ENCODE data around the gene RBM8A.

RBM8A gene

DNA sequence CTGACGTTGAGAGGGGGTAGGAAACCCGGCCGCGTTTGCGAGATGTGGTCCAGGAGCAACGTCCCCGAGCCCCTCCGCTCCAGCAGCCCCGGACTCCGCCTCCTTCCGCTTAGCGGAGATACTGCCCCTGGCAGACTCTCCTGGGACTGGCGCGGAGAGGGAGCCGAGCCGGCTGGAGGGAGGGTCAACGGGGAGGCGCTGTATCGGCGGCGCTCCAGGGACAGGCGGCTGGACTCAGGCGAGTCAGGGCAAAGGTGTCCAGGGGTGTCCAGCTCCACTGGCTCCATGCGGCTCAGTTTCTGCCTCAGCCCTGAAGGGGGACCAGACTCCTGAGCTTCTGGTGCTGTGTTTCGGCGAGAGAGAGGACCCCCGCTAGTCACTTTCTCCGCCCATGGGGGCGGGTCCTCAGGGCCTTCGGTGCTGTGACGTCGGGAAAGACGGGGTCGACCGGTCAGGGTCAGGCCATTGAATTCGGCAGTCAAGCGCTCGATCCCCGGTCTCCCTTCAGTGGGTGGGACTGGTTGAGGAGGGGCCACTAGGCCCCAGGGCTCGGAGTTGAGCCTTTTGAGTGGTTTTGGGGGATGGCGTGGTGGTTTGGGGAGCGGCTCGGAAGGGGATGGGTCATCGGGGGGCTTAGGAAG is 33.3 kb upstream of the RBM8A start (continued):
- TF ChIP-seq ZBTB26 (tag by site-specific recombination; optimal IDR thresholded peaks at IDR 0.05) (peak; percentile 38), WT1 (tag by site-specific recombination; IDR thresholded peaks at IDR 0.05) (peak; percentile 58), KLF9 (tag by site-specific recombination; IDR thresholded peaks at IDR 0.05; ENCODE audit: low read depth) (peak; percentile 62; the same call in 1 of the 2 replicates), ZNF768 (tag by site-specific recombination; IDR thresholded peaks at IDR 0.05) (no peak), ZNF354C (tag by site-specific recombination; IDR thresholded peaks at IDR 0.05; ENCODE audit: borderline replicate concordance, low read depth) (no peak), KLF10 (tag by site-specific recombination; IDR thresholded peaks at IDR 0.05) (0 out of 2 replicates have a peak, but pooled peaks have one; percentile 12), FEZF1 (tag by site-specific recombination; IDR thresholded peaks at IDR 0.05) (no peak), ZNF148 (tag by site-specific recombination; IDR thresholded peaks at IDR 0.05; ENCODE audit: borderline replicate concordance) (no peak), ZNF623 (tag by site-specific recombination; IDR thresholded peaks at IDR 0.05) (no peak), ZNF302 (tag by site-specific recombination; IDR thresholded peaks at IDR 0.05; ENCODE audit: low read depth) (no peak), ZBTB17 (tag by site-specific recombination; IDR thresholded peaks at IDR 0.05) (peak; percentile 75; the same call in 1 of the 2 replicates), ZNF776 (tag by site-specific recombination; IDR thresholded peaks at IDR 0.05; ENCODE audit: borderline replicate concordance) (no peak), ZNF140 (tag by site-specific recombination; IDR thresholded peaks at IDR 0.05) (no peak), ZNF174 (tag by site-specific recombination; IDR thresholded peaks at IDR 0.05) (no peak), ZSCAN16 (tag by site-specific recombination; IDR thresholded peaks at IDR 0.05) (no peak), ZNF549 (tag by site-specific recombination; IDR thresholded peaks at IDR 0.05) (no peak), YY2 (tag by site-specific recombination; IDR thresholded peaks at IDR 0.05) (no peak), ZNF112 (tag by site-specific recombination; IDR thresholded peaks at IDR 0.05) (no peak), TRIM28 (IDR thresholded peaks at IDR 0.05; ENCODE audit: borderline replicate concordance, low read length) (no peak), YY1 (tag by site-specific recombination; IDR thresholded peaks at IDR 0.05) (no peak), ZNF514 (tag by site-specific recombination; IDR thresholded peaks at IDR 0.05) (no peak), ZNF664 (tag by site-specific recombination; IDR thresholded peaks at IDR 0.05) (no peak), ZNF626 (tag by site-specific recombination; IDR thresholded peaks at IDR 0.05) (no peak), ZBTB7A (tag by site-specific recombination; IDR thresholded peaks at IDR 0.05; ENCODE audit: low read depth) (peak; percentile 34; the same call in 1 of the 2 replicates), ZNF404 (tag by site-specific recombination; IDR thresholded peaks at IDR 0.05) (no peak), ZNF585B (tag by site-specific recombination; IDR thresholded peaks at IDR 0.05) (no peak), ZNF792 (tag by site-specific recombination; IDR thresholded peaks at IDR 0.05) (no peak), ZNF518A (tag by site-specific recombination; conservative IDR thresholded peaks at IDR 0.05; ENCODE audit: low read depth) (no peak), ZNF560 (tag by site-specific recombination; IDR thresholded peaks at IDR 0.05; ENCODE audit: borderline replicate concordance) (no peak), ZNF701 (tag by site-specific recombination; IDR thresholded peaks at IDR 0.05) (no peak), ZNF416 (tag by site-specific recombination; IDR thresholded peaks at IDR 0.05) (no peak), ZNF830 (tag by site-specific recombination; IDR thresholded peaks at IDR 0.05; ENCODE audit: low read depth) (no peak)
- TF ChIP-seq, protein P1, sequence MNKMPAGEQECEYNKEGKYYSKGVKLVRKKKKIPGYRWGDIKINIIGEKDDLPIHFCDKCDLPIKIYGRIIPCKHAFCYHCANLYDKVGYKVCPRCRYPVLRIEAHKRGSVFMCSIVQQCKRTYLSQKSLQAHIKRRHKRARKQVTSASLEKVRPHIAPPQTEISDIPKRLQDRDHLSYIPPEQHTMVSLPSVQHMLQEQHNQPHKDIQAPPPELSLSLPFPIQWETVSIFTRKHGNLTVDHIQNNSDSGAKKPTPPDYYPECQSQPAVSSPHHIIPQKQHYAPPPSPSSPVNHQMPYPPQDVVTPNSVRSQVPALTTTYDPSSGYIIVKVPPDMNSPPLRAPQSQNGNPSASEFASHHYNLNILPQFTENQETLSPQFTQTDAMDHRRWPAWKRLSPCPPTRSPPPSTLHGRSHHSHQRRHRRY (tag by site-specific recombination; IDR thresholded peaks at IDR 0.05), result no peak
